ENCODE results near the gene OMA1. TPM values are rescaled to one million over a fixed set of nuclear protein-coding genes. Genes with fewer than 3 reads are reported as not detected.
"Not testable (repeated sequence)": the region's sequence is repeated elsewhere in the genome, so short reads cannot be mapped to it uniquely, and the experiment has no call there.

Gene OMA1
- total RNA-seq, 2 donors from 2014 or later, result 12.2 TPM

GRCh38 chr1:58570817-58571216 is 24.3 kb upstream of the OMA1 start:
- DNase-seq, result no peak
- H3K36me3 Mint-ChIP-seq (ENCODE audit: insufficient read depth in 2 of 2), result peaks cover 0 to 2% of the 10 kb centered on the region in 2 donors
- ATAC-seq (replicated peaks in 1 of 2), result no peak
- H3K27me3 Mint-ChIP-seq (ENCODE audit: low read depth), result peaks cover 82% of the 10 kb centered on the region
- H3K27ac Mint-ChIP-seq, result no peak overlapping the region
- no peak overlapping the region for H3K4me3 Mint-ChIP-seq
- peaks cover 24% of the 10 kb centered on the region for H3K4me1 Mint-ChIP-seq (ENCODE audit: low read depth)
- H3K9me3 Mint-ChIP-seq, result no peaks in the 10 kb centered on the region

DNA sequence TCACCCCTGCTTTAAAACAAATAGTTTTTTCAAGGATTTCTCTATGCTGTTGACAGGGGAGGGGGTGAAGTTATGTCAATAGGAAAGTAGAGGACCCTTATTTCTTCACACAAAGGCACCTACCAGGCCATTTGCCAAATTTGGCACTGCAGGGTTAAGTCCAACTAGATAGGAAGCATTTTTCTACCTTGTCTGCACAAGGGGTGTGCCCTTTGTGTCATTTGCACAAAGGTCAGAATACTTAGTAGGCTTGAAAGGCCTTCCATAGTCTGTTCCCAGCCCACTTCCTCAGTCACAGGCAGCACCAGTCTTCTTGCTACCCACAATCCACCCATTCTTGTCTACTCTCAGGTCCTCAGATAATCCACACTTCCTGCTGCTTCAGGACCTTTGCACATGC is 23.6 kb upstream of the OMA1 start:
- no peaks in the 10 kb centered on the region for H3K9me3 Mint-ChIP-seq
- H3K27me3 Mint-ChIP-seq (ENCODE audit: low read depth), result peaks cover 81% of the 10 kb centered on the region
- DNase-seq (no peak), ATAC-seq (replicated peaks in 1 of 2) (no peak)
- H3K36me3 Mint-ChIP-seq (ENCODE audit: insufficient read depth in 2 of 2), result no peaks in the 10 kb centered on the region
- H3K27ac Mint-ChIP-seq, result no peak overlapping the region
- peaks cover 23% of the 10 kb centered on the region for H3K4me1 Mint-ChIP-seq (ENCODE audit: low read depth)
- H3K4me3 Mint-ChIP-seq, result no peak overlapping the region

DNA sequence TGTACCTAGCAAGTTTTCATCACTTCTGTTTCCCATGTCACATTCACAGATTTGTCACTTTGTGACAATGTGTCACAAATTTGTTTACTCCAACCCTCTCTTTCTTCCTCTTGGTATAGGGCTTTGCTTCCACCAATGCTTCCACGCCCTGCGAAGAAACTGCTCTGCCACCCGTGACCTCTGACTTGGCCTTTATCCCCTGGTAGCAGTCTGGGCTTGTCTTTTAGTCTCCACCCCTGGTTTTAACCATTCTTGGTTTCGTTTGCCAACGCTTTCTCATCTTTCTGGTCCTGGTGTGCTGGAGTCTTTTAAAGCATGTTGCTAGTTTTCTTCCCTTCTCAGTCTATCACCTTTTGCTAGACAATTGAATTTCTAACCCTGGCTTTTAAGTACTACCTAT is 22.4 kb upstream of the OMA1 start:
- Mint-ChIP-seq H3K27ac (no peak overlapping the region), H3K9me3 (no peaks in the 10 kb centered on the region), H3K4me3 (no peak overlapping the region), H3K4me1 (ENCODE audit: low read depth) (peaks cover 16% of the 10 kb centered on the region), H3K27me3 (ENCODE audit: low read depth) (peaks cover 76% of the 10 kb centered on the region), H3K36me3 (ENCODE audit: insufficient read depth in 2 of 2) (no peaks in the 10 kb centered on the region)
- no peak for DNase-seq
- ATAC-seq (replicated peaks in 1 of 2), result no peak

GRCh38 chr1:58568271-58568860 is 21.8 kb upstream of the OMA1 start:
- peaks cover 73% of the 10 kb centered on the region for H3K27me3 Mint-ChIP-seq (ENCODE audit: low read depth)
- no peak for ATAC-seq (replicated peaks in 1 of 2)

DNA sequence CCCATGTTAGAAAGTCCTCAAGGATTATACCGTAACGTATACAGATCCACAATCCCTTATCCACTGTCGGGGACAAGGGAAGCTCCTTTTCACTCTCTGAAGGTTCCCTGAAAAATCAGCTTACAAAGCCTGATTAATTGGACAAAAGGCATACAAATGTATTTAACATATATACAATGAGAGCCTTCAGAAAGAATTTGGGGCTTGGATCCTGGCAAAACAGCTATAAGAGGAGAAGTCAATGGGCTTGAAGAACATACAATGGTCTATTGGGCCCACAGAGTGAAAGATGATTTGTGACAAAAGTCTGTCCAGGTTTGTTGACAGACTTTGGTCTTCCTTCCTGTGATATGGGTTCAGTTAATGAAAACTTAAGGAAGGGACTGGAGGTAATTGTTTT is 19.8 kb upstream of the OMA1 start:
- Mint-ChIP-seq H3K4me1 (ENCODE audit: low read depth) (no peaks in the 10 kb centered on the region), H3K27me3 (ENCODE audit: low read depth) (peaks cover 73% of the 10 kb centered on the region), H3K36me3 (ENCODE audit: insufficient read depth in 2 of 2) (no peaks in the 10 kb centered on the region), H3K27ac (no peak overlapping the region), H3K4me3 (no peak overlapping the region), H3K9me3 (no peaks in the 10 kb centered on the region)
- DNase-seq (no peak), ATAC-seq (replicated peaks in 1 of 2) (no peak)

More at GRCh38 chr1:58568271-58568860, 21.8 kb upstream of the OMA1 start:
- H3K4me3 Mint-ChIP-seq, result no peak overlapping the region
- peaks cover 11% of the 10 kb centered on the region for H3K4me1 Mint-ChIP-seq (ENCODE audit: low read depth)
- DNase-seq, result no peak
- H3K27ac Mint-ChIP-seq, result no peak overlapping the region
- no peaks in the 10 kb centered on the region for H3K9me3 Mint-ChIP-seq
- no peaks in the 10 kb centered on the region for H3K36me3 Mint-ChIP-seq (ENCODE audit: insufficient read depth in 2 of 2)

DNA sequence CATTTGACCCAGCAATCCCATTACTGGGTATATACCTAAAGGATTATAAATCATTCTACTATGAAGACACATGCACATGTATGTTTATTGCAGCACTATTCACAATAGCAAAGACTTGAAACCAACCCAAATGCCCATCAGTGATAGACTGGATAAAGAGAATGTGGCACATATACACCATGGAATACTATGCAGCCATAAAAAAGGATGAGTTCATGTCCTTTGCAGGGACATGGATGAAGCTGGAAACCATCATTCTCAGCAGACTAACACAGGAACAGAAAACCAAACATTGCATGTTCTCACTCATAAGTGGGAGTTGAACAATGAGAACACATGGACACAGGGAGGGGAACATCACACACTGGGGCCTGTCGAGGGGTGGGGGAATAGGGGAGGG is 17.2 kb upstream of the OMA1 start:
- H3K4me3 Mint-ChIP-seq; H3K27ac Mint-ChIP-seq; DNase-seq; H3K4me1 Mint-ChIP-seq (ENCODE audit: low read depth); ATAC-seq (replicated peaks in 1 of 2); H3K9me3 Mint-ChIP-seq; H3K36me3 Mint-ChIP-seq (ENCODE audit: insufficient read depth in 2 of 2): not testable (repeated sequence)
- H3K27me3 Mint-ChIP-seq (ENCODE audit: low read depth), result peaks cover 60% of the 10 kb centered on the region

- DNase-seq (no peak), ATAC-seq (replicated peaks in 1 of 2) (no peak)
- H3K27ac Mint-ChIP-seq, result no peak overlapping the region
- no peak overlapping the region for H3K4me3 Mint-ChIP-seq
- H3K4me1 Mint-ChIP-seq (ENCODE audit: low read depth), result no peaks in the 10 kb centered on the region
- no peaks in the 10 kb centered on the region for H3K9me3 Mint-ChIP-seq
- peaks cover 61% of the 10 kb centered on the region for H3K27me3 Mint-ChIP-seq (ENCODE audit: low read depth)
- H3K36me3 Mint-ChIP-seq (ENCODE audit: insufficient read depth in 2 of 2), result peaks cover 0 to 2% of the 10 kb centered on the region in 2 donors
Measured at GRCh38 chr1:58561633-58562032, 15.1 kb upstream of the OMA1 start.

- H3K27me3 Mint-ChIP-seq (ENCODE audit: low read depth), result peaks cover 21% of the 10 kb centered on the region
- H3K27ac Mint-ChIP-seq, result no peak overlapping the region
- no peaks in the 10 kb centered on the region for H3K9me3 Mint-ChIP-seq
Measured at GRCh38 chr1:58555393-58555792, 8.9 kb upstream of the OMA1 start.

DNA sequence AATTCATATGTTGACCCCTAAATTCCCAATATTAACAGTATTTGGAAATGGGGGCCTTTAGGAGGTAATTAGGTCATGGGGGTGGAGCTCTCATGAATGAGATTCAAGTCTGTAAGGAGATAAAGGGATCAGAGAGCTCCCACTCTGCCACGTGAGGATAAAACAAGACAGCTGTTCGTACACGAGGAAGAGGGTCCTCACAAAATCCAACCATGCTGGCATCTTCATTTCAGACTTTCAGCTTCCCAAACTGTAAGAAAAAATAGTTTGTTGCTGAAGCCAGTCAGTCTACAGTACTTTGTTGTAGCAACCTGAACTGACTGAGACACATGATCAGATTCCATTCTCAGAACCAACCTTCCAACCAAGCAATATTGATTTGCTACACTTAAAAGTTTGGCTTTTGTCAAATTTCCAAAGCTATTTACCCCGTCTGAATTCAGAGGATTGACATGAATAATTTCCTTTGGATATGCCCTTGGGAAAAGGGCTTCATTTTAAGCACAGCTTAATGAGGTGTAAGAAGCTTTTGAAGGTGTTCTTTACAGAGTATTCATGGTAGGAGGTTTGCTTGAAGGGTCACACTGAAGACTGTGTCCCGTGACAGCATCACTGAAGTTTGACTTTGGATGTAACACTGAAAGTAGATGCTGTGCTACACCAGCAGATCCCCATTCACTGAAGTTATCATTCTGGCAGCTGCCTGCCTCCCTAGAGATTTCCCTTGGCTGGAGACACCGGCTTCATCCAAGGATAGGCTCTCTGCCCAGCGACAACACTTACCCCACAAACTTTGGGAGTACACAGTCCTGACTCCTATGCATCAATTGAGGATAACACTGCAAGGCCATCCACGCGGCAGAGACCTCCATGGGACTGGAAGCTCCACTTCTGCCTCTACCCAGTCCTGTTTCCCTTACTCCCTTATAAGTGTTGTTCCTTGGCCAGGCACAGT is 4.9 kb upstream of the OMA1 start:
- H3K27ac Mint-ChIP-seq, result no peak overlapping the region
- no peaks in the 10 kb centered on the region for H3K9me3 Mint-ChIP-seq
- peaks cover 12% of the 10 kb centered on the region for H3K27me3 Mint-ChIP-seq (ENCODE audit: low read depth)
- no peaks in the 10 kb centered on the region for H3K36me3 Mint-ChIP-seq (ENCODE audit: insufficient read depth in 2 of 2)
- H3K4me1 Mint-ChIP-seq (ENCODE audit: low read depth), result peaks cover 5% of the 10 kb centered on the region
- ATAC-seq (replicated peaks in 1 of 2) (no peak), DNase-seq (no peak)
- H3K4me3 Mint-ChIP-seq, result no peak overlapping the region

More at GRCh38 chr1:58555393-58555792, 8.9 kb upstream of the OMA1 start:
- H3K4me3 Mint-ChIP-seq, result no peak overlapping the region
- H3K36me3 Mint-ChIP-seq (ENCODE audit: insufficient read depth in 2 of 2), result peaks cover 0 to 2% of the 10 kb centered on the region in 2 donors
- H3K4me1 Mint-ChIP-seq (ENCODE audit: low read depth), result no peaks in the 10 kb centered on the region
- DNase-seq (no peak), ATAC-seq (replicated peaks in 1 of 2) (no peak)

DNA sequence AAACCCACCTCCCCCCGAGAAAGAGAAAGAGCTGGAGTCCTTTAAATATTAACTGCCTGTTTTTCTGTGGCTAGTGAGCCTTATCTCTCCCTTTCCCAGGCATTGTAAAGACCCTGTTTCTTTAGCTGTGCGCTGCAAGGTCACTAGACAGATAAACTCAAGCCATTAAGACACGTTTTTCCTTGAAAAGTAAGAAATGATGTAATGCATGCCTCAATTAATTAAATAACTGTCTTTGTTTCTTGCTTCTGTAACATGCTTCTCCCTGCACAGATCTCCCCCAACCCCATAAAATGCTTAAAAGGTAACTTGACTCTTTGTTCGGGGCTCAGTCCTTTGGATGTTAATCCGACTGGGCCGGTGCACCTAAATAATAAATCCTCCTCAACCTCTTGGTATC is 2.8 kb upstream of the OMA1 start:
- not testable (repeated sequence) for H3K27me3 Mint-ChIP-seq (ENCODE audit: low read depth); H3K4me3 Mint-ChIP-seq; H3K36me3 Mint-ChIP-seq (ENCODE audit: insufficient read depth in 2 of 2); H3K9me3 Mint-ChIP-seq; ATAC-seq (replicated peaks in 1 of 2); H3K27ac Mint-ChIP-seq; DNase-seq
- H3K4me1 Mint-ChIP-seq (ENCODE audit: low read depth), result peaks cover 20% of the 10 kb centered on the region

- Mint-ChIP-seq H3K36me3 (ENCODE audit: insufficient read depth in 2 of 2) (no peaks in the 10 kb centered on the region), H3K4me1 (ENCODE audit: low read depth) (peaks cover 24% of the 10 kb centered on the region), H3K9me3 (no peaks in the 10 kb centered on the region), H3K27me3 (ENCODE audit: low read depth) (peaks cover 6% of the 10 kb centered on the region), H3K27ac (no peak overlapping the region), H3K4me3 (no peak overlapping the region)
- ATAC-seq (replicated peaks in 1 of 2) (no peak), DNase-seq (no peak)
Measured at GRCh38 chr1:58548371-58548770, 1.8 kb upstream of the OMA1 start.

GRCh38 chr1:58545591-58546519 is 671 bp downstream of the OMA1 start:
- H3K27me3 Mint-ChIP-seq (ENCODE audit: low read depth), result peaks cover 6% of the 10 kb centered on the region
- ATAC-seq (replicated peaks in 1 of 2) (peak; percentile 62 to 73), DNase-seq (peak; percentile 73 to 78)
- H3K36me3 Mint-ChIP-seq (ENCODE audit: insufficient read depth in 2 of 2), result no peaks in the 10 kb centered on the region
- H3K27ac Mint-ChIP-seq, result peak overlapping the region; percentile 99
- peak overlapping the region; percentile 86 to 99 for H3K4me3 Mint-ChIP-seq
- H3K4me1 Mint-ChIP-seq (ENCODE audit: low read depth), result peaks cover 29% of the 10 kb centered on the region
- H3K9me3 Mint-ChIP-seq, result no peaks in the 10 kb centered on the region

DNA sequence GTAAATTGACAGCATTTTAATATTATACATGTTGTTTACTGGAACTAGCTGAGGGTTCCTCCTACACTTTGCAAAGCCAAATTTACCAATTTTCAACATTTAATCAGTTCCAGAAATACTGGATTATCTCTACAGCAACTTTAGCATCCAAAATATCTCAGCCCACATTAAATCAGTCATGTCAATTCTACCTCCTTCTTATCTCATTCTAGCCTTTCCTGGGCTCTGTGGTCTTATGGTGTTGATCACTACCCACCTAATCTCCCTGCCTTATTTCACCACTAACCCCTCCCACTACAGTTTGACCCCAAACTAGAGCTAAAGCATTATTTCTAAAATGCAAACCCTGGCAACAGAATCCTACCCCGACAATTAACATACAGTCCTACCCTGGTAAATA is 3.3 kb downstream of the OMA1 start:
- Mint-ChIP-seq H3K4me3 (no peak overlapping the region), H3K4me1 (ENCODE audit: low read depth) (peaks cover 29% of the 10 kb centered on the region), H3K36me3 (ENCODE audit: insufficient read depth in 2 of 2) (no peaks in the 10 kb centered on the region), H3K27me3 (ENCODE audit: low read depth) (no peaks in the 10 kb centered on the region), H3K27ac (no peak overlapping the region), H3K9me3 (no peaks in the 10 kb centered on the region)
- no peak for DNase-seq
- no peak for ATAC-seq (replicated peaks in 1 of 2)

All from activated T-cell treated with anti-CD3 and anti-CD28 coated beads, Interleukin-2, amount 50 U/mL, for 72 hours (primary cell).